GM18526 (cell line): ENCODE results near the gene CNTNAP2.

Experiments
- POLR2A ChIP-seq: IDR thresholded peaks from 3 replicates; pipeline ENCODE4 v1.6.1; 2011; ENCODE audit not compliant: insufficient read length; ENCODE audit errors: extremely low read depth

CNTNAP2 gene

GRCh38 chr7:148095066-148095465, 1978.5 kb downstream of the CNTNAP2 start:
- TF ChIP-seq POLR2A: no peak

GRCh38 chr7:148104136-148104716, 1987.6 kb downstream of the CNTNAP2 start:
- no peak for TF ChIP-seq POLR2A

- TF ChIP-seq POLR2A: no peak
Measured at GRCh38 chr7:148104924-148105323, 1988.3 kb downstream of the CNTNAP2 start.

GRCh38 chr7:148105853-148106252, 1989.3 kb downstream of the CNTNAP2 start:
- TF ChIP-seq POLR2A: no peak

GRCh38 chr7:148107443-148108127, 1991.0 kb downstream of the CNTNAP2 start:
- TF ChIP-seq POLR2A: no peak

GRCh38 chr7:148108381-148108780, 1991.8 kb downstream of the CNTNAP2 start:
- no peak for TF ChIP-seq POLR2A

GRCh38 chr7:148110097-148110868, 1993.7 kb downstream of the CNTNAP2 start:
- TF ChIP-seq POLR2A: no peak

GRCh38 chr7:148114804-148115203, 1998.2 kb downstream of the CNTNAP2 start:
- TF ChIP-seq POLR2A: no peak

GRCh38 chr7:148115308-148115707, 1998.7 kb downstream of the CNTNAP2 start:
- no peak for TF ChIP-seq POLR2A

GRCh38 chr7:148116195-148116594, 1999.6 kb downstream of the CNTNAP2 start:
- TF ChIP-seq POLR2A: no peak

GRCh38 chr7:148116829-148117403, 2000.3 kb downstream of the CNTNAP2 start:
- no peak for TF ChIP-seq POLR2A

- TF ChIP-seq POLR2A: no peak
Measured at GRCh38 chr7:148118371-148118770, 2001.8 kb downstream of the CNTNAP2 start.

- no peak for TF ChIP-seq POLR2A
Measured at GRCh38 chr7:148121401-148121800, 2004.8 kb downstream of the CNTNAP2 start.

- no peak for TF ChIP-seq POLR2A
Measured at GRCh38 chr7:148121847-148122246, 2005.2 kb downstream of the CNTNAP2 start.

- TF ChIP-seq POLR2A: no peak
Measured at GRCh38 chr7:148124477-148124876, 2007.9 kb downstream of the CNTNAP2 start.

GRCh38 chr7:148127374-148127773, 2010.8 kb downstream of the CNTNAP2 start:
- TF ChIP-seq POLR2A: no peak
